Limb (tissue), 2 donors: ENCODE measurements around the gene PHF1.

Experiments
- DNase-seq, 2 donors: peaks; one replicate each; pipeline ENCODE4 v3.0.0-alpha.2; 2016; ENCODE audit errors: extremely low spot score in 2 of 2

The PHF1 gene

DNA sequence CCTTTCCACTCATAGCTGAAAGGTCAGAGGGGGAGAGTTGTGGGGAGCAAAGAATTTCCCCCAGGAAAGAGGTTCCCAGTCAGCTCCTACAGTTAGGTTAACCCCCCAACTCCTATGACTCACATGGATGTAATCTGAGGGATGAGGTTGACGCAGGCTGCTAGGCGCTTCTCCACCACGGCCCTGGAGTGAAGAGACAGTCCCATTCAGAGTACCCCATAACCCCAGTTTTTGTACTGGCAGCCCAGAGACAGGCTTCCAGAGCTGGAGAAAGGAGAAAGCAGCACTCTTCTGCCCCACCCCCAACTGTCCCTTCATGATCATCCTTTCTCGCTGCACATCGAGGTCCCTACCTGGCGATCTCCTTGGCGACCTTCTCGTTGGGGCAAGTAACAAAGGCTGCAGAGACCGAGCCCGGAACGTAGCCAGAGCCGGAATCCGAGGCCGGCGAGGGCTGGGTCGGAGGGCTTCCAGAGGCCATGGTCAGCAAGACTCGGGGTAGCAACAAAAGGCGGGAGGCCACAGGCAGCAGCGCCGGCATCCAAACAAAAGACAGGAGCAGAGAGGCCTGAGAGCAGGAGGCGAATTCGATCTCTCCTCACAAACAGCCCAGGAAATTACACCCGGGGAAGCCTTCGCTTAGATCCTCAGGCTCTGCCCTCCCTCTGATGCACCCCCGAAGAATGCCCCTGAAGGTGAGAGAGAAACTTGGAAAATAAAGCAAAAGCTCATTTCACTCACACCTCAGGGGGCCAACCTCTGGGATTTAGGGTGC, 6.5 kb downstream of the PHF1 start:
- no peak for DNase-seq

DNA sequence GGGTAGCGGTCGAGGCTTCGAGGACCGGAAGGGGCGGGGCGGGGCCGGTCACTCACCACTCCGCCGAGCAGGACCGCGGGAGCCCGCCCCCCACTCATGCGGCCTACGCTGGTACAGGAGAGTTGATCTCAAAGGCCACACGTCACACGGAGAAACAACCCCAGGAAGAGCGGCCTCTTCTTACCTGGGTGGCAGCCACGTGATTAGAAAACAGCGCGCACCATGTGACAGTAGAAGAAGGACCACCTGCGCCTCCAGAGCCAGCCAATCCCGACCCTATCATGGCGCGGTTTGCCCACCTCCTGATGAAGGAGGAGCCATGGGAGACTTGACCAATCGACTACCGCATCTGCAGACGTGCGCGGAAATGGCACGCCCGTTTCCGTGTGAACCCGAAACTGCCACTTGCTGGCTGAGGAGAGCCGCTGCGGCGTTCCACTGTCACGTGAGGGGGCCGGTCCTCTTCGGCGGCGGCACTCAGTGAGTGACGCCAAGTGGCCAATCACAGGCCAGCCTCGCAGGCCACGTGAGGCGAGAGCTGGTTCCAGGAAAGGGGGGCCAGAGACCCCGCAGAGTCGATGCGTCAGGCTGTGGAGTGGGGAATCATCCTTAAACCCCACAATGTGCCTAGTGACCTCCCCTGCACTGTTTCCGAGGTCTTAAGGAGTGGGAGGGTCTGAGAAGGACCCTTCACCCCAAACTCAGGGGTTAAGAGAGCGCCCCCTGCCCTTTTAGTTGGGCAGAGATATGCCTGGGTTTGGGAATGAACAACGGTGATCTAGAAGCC, 7.3 kb downstream of the PHF1 start, which contains the start of gene CUTA:
CUTA (minus strand) TSS at position 205 of the 787 bp plus-strand sequence; CDS start at position 98, 107 bp downstream.
- DNase-seq, result peak; percentile 99 to 100

DNA sequence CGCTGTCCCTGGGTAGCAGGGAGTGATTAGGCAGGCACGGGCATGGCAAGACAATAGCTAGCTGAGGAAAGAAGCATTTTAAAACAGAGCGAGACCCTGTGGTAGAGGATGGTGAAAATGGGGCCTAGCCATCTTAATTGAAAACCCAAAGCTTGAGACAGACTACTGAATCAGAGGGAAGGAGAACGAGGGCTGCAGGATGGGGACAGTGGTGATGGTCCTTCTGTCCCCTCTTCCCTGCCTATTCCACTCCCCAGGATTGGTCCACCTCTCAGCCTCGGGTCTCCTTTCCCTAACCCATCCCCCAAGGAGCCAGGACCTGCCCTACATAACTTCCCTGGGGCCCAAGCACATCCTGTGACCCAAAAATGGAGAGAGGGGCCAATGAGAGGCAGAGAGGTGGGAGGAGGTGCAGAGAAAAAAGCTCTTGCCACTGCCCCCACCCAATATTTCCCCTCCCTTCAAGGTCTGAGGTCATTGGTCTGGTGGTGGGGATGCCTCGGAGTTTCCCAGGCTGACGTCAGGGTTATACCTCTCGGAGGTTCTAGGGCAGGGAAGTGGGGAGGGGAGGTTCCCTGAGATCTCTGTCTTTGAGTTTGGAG, 8.0 kb downstream of the PHF1 start:
- DNase-seq, result no peak

DNA sequence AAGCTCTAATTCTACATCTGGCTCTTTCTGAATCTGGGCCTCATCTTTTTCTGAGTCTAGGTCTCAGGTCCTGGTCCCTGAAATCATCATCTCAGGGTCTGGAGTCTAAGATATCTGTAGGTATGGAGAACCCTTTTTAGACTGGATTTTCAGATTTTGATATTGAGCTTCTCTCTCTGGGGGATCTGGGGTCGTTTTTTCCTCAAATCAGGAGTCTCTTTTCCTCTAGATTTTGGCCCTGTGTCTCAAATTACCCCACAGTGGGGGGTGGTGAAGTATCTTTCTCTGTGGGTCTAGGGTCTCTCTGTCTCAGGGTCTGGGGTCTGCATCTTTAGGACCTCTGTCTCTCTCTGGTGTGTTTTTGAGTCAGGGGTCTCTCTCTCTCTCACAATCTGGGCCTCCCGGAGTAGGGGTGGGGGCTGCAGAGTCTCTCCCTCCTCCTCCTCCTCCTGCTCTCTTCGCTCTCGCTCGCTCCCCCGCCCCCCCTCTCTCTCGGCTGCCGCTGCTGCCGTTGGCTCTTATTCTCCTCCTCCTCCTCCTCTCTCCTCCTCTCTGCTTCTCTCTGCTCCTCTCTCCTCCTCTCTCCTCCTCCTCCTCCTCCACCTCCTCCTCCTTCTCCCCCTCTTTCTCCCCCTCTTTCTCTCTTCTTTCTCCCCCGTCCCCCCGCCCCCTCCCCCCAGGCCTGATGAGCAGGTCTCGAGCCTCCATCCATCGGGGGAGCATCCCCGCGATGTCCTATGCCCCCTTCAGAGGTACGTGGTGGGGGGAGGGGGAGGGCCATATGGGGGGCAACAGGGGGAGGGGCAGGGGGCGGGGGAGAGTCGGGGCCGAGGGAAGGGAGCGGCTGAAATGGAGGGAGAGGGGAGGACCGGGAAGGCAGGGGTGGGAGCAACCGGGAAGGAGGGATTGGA, 9.0 kb downstream of the PHF1 start, which contains the start of gene SYNGAP1:
SYNGAP1 (plus strand) TSS at position 486 of the 911 bp plus-strand sequence; CDS start at position 686, 200 bp downstream.
- peak; percentile 79 to 87 for DNase-seq

DNA sequence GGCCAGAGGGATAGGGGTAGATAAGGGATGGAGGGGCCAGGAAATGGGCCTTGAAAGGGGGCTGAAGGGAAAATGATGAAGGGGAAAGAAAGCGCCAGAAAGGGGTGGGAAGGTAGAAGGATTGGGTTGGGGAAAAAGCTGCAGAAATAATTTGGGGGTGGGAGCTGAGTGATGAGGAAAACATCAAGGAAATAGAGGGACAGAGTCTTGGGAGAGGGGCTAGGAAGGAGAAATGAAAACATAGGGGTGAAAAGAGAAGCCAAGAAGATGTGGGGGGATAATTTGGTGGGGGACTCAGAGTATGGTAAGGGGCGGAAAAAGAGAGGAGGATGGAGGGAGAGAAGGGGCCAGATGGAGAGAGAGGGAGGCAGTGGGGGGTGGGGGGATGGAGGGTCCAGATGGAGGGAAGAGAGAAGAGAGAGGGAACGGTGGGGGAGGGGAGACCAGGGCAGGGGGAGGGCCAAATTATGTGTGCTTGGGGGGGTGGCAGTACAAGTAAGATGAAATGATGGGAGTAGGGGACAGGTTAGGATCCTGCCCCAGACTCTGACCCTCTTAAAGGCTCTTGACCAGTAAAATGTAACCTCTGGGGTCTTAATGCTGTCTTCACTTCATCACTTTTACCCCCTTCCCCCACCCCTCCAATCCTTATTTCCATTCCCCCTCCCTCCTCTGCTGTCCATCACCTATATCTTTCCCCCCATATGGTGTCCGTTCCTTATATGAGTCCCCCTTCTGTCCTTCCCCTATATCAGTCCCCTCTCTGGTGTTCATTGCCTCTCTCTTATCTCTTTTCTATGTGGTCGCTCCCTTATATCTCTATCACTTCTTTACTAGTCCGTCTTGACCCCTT, 9.9 kb downstream of the PHF1 start:
- no peak for DNase-seq

- no peak for DNase-seq
Observed at GRCh38 chr6:33421344-33421643, 10.5 kb downstream of the PHF1 start.

- no peak for DNase-seq
Observed at GRCh38 chr6:33423777-33424176, 13.0 kb downstream of the PHF1 start.

DNA sequence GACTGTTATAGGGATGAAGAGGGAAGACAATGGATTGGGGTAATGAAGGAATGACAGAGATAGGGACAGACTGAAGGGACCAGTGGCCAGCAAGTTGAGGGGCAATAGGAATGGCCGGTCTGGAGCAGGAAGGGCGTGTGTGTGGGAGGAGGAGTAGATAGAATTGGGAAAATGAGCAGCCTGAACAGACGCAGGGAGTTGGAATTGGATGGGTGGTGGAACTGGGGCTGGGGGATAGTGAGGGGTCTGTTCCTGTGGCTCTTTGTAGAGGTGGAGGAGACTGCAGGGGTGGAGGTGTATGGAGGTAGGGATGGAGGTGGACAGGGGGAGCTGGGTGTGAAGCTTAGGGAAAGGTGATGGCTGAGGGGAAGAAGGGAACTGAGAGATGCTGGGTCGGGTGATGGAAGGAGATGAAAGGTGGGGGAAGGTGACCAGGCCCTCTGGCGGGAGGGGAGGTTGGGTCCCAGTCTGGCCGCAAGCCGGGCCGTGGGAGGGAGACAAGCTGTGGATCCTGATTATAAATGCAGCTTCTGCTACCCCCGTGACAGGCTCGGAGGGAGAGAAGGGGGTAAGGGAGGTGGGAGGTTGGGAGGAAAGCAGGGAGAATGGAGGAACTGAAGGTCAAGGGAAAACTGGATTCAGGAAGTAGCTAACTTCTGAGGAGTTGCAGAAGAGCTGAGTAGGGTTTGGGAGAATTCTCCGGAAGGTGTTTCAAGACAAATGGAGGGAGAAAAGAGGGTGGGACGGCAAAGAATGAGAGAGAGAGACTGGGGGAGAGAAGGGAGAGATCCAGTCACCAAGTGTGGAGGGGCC, 14.2 kb downstream of the PHF1 start:
- no peak for DNase-seq

DNA sequence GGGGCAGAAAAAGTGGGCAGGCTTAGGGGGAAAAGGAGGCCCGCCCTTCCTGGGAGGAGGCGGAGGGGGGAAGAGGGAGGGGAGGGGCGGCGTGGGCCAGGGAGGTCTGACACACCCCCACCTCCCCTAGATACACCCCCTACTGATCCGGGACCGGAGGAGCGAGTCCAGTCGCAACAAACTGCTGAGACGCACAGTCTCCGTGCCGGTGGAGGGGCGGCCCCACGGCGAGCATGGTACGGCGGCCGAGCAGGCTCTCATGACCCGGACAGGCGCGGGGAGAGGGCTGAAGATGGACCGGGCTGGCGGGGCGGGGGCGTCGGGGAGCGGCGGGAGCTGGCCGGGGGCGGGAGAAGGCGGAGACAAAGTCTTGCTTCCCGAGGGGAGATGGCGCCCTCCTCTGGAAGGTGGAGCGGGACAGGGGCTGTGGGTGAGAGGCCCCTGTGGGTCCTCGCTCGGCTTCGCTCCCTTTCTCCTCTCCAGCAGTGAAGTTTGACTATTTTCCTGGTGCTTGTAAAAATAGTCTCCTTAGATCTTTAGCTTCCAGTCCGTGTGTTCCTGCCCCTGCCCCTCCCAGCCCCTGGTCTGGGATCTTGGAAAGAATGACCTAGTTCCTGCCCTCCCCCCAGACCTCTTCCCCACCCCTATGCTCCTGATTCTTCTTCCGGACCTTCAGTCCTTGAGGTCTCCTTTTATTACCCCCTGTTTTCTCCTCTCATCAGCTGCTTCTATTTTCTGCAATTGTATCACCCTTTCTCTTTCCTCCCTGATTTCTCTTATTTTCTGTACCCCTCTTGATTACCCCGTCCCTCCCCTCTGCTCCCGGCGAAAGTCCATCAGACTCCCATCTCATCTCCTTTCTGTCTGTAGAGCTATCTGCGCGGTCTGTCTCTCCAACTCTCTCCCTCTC, 15.1 kb downstream of the PHF1 start:
- DNase-seq, result peak; percentile 83 to 91

DNA sequence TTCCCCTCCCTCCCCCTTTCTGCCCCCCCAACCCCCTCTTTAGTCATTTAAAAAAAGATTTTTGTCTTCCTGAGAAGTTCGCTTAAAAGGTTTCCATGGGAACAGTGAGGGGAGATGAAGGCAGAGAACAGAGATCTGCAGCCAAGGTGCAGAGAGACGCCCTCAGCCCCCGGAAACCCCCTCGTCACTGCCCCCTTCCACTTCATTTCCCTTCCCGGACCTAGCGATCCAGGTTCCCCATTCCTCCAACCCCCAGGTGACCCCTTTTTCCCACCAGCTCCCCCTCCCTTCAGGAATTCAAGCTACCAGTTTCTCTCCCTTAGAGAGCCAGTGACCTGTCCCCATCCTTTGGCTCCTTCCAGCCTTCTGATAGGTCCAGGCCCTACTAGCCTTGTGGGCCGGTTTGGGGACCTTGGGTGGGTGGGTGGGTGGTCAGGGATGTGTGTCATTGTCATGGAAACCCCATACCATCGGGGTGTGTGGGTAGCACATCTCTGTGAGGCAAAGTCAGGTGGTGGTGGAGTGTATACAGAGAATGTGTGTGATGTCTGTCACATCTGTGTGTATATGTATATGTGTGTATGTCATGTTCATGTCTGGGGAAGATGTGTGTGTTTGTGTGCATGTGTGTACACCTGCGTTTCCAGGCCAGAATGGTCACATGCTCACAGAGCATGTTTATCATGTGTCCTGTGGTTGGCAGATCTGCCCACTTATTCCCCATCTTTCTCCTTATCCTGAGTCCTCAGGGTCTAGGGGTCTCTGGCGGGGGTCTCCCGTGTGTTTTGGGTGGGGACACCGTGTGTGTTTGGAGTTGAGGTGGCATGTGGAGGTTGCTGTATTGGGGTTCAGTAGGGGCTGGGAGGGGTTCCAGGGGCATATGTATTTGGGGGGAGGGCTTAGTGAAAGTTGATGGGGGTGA, 16.0 kb downstream of the PHF1 start:
- peak in 1 of 2 donors; percentile 64 for DNase-seq

DNA sequence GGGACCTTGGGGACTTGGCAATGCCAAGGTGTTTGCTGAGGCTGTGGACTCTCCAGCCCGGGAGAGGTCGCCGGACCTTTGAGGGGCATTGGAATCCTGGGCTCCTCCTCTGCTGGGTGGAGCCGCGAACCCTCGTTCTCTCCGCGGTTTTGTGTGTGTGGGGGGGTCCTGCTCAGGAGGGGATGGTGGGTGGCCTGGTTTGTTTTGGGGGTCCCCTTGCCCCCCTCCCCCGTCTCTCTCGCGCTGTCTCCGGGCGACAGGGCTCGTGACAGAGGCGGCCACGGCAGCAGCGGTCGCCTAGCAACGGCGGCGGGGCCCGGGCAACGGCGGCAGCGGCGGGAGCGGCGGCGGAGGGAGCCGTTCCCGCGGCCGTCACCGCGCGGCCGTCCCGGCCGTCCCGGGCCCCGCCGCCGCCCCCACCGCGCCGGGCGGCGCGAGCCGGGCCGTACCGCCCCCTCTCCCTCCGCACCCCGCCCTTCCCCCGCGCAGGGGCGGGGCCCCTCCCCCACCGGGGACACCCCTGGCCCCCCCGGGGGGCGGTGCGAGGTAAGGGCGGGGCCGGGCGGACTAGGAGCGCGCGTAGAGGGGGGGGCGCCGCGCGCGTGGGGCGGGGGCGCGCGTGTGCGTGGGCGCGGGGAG, 16.9 kb downstream of the PHF1 start:
- DNase-seq, result peak in 1 of 2 donors; percentile 75

DNA sequence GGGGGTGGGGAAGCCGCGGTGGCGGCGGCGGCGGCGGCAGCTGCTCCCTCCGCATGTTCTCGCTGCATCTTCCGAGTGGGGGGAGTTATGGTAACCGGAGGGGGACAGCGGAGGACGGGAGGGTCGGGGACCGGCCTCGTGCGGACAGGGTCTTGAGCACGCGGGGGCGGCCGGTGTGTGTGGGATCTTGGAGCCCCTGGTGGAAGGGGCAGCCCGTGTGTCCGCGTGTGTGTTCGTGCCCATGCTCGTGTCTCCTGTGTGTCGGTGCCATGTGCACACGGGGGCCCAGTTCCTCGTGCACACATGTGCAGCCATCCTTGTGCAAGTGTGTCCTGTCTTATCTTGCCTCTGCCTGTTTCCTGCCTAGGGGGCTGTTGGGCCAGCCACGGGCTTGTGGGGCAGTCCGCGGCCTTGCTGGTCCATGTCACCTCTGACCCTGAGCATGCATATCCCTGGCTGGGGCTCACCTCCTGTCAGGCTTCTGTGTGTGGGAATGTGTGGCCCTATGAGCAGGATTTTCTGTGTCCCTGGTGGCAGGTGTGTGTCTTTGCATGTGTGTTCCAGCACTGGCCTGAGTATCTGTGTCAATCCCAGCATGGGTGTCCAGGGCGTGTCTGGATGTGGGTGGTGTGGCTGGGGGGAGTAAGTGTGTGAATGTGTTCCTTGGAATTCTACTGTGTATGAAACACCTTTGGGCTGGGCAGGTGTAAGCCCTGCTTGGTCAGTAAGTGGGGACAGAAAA, 17.6 kb downstream of the PHF1 start:
- DNase-seq, result peak in 1 of 2 donors; percentile 56

GRCh38 chr6:33428966-33429749, 18.3 kb downstream of the PHF1 start:
- no peak for DNase-seq

DNA sequence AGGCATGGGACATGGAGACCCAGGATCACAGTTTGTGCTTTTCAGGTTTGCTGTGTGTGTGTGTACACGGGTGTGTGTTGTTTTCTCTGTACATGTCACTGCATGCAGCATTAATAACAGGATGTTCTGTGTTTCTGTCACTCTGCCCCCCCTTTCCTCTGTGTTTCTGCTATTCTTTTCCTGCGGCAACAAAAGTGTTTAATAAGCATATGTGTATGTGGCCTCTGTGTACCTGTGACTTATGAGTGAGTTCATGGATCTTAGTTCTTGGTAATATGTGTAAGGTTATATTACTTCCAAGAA, 18.9 kb downstream of the PHF1 start:
- no peak for DNase-seq

DNA sequence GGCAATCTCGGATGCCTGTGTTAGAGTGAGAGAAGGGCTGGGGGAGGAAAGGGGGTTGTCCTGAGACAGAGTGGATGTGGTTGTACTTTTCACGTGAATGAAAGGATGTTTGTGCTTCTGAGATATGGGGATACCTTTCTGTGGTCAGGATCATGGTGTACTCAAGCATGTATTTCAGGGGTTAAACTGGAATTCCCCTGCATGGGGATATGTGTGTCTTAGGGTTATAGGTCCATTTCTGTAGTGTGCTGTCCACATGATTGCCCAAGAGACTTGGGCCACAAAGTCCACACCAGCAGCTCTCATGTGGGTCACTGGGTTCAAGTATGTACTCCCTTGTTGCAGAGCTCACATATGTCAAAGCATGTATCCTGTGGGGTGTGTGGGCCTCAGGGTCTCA, 19.5 kb downstream of the PHF1 start:
- DNase-seq, result no peak
